GM12872 (cell line): Measurements from ENCODE around the gene SENP1.

Experiments used
- TF ChIP-seq, protein P1 (sequence below): IDR thresholded peaks from 3 replicates; pipeline ENCODE4 v1.5.1; 2011; ENCODE audit warnings: low read depth, mild to moderate bottlenecking, low read length, moderate library complexity; ENCODE audit not compliant: insufficient read depth

Gene SENP1

DNA sequence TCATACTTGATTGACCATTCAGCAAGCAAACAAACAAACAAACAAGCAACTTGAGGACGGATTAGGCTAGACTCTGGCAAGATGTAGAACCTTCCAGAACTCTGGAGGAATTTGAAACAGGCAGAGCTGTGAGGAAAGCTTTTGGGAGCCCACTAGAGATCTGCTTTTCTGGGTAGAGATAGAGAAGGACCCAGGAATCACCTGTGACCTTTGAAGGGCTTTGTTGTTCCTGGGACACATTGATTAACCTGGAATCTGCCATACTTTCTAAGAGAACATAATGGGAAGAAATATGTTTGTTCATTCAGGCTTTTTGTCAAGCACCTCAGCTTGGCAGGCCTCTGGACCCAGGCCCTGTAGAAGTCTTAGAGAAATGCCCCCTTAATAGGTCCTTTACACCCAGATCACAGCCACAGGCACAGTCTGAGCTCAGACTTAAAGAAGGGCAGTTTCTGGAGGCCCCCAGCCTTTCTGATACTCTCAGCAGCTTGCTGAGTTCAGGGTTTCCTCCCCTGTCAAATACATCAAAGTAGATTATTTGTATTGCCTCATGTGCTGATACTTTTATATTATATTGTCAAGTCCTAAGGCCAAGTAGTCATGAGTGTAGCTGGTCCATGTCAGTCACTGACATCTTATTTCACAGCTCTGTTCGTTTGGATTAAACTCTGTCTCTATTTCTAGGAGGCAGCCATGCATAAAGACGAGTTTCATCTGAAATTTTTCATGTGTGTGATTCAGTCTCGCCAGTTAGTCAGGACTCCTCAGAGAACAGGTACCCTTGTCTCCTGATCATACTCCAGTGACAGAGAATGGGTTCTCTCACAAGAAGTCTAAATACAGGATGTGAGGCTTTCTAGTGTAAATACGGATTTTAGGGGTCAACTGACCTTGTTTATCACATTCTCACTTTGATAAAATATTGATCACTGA, 1.1 kb upstream of the SENP1 start:
- TF ChIP-seq, protein P1, sequence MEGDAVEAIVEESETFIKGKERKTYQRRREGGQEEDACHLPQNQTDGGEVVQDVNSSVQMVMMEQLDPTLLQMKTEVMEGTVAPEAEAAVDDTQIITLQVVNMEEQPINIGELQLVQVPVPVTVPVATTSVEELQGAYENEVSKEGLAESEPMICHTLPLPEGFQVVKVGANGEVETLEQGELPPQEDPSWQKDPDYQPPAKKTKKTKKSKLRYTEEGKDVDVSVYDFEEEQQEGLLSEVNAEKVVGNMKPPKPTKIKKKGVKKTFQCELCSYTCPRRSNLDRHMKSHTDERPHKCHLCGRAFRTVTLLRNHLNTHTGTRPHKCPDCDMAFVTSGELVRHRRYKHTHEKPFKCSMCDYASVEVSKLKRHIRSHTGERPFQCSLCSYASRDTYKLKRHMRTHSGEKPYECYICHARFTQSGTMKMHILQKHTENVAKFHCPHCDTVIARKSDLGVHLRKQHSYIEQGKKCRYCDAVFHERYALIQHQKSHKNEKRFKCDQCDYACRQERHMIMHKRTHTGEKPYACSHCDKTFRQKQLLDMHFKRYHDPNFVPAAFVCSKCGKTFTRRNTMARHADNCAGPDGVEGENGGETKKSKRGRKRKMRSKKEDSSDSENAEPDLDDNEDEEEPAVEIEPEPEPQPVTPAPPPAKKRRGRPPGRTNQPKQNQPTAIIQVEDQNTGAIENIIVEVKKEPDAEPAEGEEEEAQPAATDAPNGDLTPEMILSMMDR, result no peak

DNA sequence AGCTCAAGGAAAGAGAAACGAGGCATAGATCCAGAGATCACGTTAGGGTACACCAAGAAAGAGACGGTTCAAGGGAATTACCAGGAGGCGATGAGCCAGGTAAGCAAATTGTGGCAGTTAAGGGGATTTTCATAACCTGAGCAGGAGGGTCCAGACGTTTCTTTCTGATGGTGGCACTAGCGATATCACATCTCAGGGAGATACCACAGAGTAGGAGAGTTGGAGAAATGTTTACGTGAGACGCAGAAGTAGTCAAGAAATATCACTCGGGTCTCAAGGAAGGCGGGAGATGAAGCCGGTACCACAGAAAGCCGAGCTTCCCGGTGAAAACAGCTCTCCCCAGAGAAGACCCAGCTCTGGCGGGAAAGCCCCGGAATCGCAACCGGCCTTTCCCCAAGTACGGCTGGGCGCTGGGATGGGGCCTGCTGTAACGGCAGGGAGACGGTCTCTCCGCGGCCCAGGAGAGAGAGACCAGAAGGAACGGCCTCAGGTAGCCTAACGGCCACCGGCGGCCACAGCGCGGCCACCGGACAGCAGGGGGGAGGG, 485 bp downstream of the SENP1 start:
- TF ChIP-seq, protein P1, result no peak

DNA sequence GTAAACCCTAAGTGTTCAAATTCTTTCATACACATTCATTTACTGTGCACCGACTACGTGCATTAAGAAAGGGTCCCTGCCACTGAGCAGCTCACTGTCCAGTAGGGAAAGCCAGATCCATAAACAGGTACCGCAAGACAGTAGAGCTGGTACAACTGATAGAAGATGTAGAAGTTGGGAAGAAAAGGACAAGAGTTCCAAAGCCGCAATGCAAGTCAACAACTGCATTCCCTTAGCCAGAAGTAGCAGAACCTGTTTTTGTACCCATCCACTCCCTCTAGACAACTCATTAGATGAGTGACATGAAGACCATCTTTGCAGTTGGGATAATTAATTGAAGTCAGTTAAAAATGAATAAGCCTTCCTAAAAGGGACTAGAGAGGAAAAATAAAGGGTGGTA, 1.3 kb downstream of the SENP1 start:
- TF ChIP-seq, protein P1, result no peak

DNA sequence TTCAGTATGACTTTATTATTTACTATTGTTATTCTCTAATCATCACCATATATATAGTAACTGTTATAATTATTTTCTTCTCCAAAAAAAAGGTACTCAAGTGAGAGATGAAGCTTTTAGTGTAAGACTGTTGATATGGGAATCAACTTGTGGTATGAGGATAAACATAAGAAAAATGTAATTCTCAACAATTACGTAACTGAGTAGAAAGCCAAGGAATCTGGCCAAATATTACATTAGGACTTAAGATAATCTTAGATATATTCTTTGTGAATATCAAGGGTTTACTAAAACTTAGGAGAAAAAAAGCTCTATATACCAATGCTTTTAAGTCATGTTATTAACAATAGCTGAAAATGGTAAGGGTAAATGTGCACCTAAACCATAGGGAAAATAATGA, 13.3 kb downstream of the SENP1 start:
- TF ChIP-seq, protein P1, result no peak

DNA sequence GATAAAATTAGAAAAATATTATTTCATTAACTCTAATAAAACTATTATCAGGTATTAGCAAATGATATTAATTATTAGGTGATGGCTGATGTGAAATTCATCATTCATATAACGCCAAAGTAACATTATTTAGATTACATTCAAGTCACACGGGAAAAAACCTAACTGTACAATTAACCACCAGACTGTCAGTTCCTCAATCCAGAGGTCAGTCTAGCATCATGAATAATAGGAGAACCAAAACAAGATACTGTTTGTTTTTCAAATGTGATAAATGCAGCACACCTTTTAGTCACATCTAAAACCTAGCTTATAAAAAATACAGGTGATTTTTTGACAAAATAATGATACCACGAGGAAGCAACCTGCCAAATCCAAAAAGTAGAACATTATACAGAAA, 19.6 kb downstream of the SENP1 start:
- TF ChIP-seq, protein P1, result no peak

DNA sequence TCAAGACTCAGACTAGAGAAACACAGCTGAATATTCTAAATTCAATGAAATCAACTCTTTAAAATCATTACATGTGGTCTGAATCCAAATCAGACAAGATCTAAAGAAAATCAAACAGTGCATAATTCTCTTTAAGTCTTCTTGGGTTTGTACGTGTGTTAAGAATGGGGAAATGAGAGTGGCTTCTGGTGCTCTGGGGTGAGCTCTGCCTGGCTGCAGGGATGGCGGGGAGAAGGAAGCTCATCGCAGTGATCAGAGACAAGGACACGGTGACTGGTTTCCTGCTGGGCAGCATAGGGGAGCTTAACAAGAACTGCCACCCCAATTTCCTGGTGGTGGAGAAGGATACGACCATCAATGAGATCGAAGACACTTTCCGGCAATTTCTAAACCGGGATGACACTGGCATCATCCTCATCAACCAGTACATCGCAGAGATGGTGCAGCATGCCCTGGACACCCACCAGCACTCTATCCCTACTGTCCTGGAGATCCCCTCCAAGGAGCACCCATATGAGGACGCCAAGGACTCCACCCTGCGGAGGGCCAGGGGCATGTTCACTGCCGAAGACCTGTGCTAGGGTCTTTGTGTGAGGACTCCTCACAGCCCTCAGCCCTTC, 20.9 kb downstream of the SENP1 start:
- TF ChIP-seq, protein P1, result no peak

DNA sequence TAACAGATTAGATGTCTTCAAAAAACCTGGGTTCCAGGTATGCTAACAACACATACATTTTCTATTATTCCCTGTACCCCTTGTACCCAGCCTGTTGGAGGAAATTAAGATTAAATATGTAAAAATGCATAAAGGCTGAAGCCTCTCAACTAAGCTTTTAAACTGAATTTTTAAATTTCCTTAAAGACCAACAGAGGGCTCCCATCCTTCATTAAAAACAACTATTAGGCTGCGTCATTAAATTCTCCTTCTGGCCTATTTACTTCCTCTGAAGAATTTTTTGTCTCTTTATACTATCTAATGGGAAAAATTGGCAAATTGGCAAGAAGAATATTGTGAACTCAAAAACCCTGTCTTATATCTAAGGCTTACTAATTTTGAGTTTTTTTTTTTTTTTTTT, 21.8 kb downstream of the SENP1 start:
- TF ChIP-seq, protein P1, result no peak
